ENCODE results near the gene PCYT2. TPM values are rescaled to one million over a fixed set of nuclear protein-coding genes. Genes with fewer than 3 reads are reported as not detected.

PCYT2 gene
- total RNA-seq, 3 donors from 2014 or later, result 36.0 to 59.4 (median 58.3) TPM

Other genes starting within 250 kb of the PCYT2 start
- gene OXLD1, start 244.8 kb downstream of the PCYT2 start, total RNA-seq, result 10 to 100 TPM; 26.3 to 27.5 (median 26.8) TPM
- gene CCDC137, start 244.7 kb downstream of the PCYT2 start, total RNA-seq, result 10 to 100 TPM; 15.5 to 19.6 (median 15.6) TPM
- gene ARL16, start 227.6 kb downstream of the PCYT2 start, total RNA-seq, result 10 to 100 TPM; 14.0 to 27.6 (median 26.1) TPM
- 100 to 1,000 TPM in 2 of 3 donors, 10 to 100 TPM in 1; 91.4 to 126 (median 102) TPM for gene HGS, start 227.4 kb downstream of the PCYT2 start, total RNA-seq
- gene MRPL12, start 208.0 kb downstream of the PCYT2 start, total RNA-seq, result 100 to 1,000 TPM in 2 of 3 donors, 10 to 100 TPM in 1; 69.0 to 109 (median 108) TPM
- gene SLC25A10, start 199.1 kb downstream of the PCYT2 start, total RNA-seq, result 10 to 100 TPM; 22.9 to 61.6 (median 57.6) TPM
- under 1 TPM; 0.22 to 0.98 (median 0.43) TPM for gene GCGR, start 107.2 kb downstream of the PCYT2 start, total RNA-seq
- 10 to 100 TPM; 21.2 to 80.2 (median 38.7) TPM for gene MCRIP1, start 78.1 kb downstream of the PCYT2 start, total RNA-seq
- gene PPP1R27, start 76.3 kb downstream of the PCYT2 start, total RNA-seq, result under 1 TPM in 2 of 3 donors, not detected in 1; 0.52 to 0.84 TPM
- gene P4HB, start 50.9 kb downstream of the PCYT2 start, total RNA-seq, result 100 to 1,000 TPM; 354 to 727 (median 491) TPM
- 100 to 1,000 TPM; 326 to 473 (median 442) TPM for gene ARHGDIA, start 40.1 kb downstream of the PCYT2 start, total RNA-seq
- gene ALYREF, start 19.8 kb downstream of the PCYT2 start, total RNA-seq, result 10 to 100 TPM; 38.1 to 88.7 (median 43.3) TPM
- 10 to 100 TPM; 78.2 to 97.1 (median 81.3) TPM for gene ANAPC11, start 19.7 kb downstream of the PCYT2 start, total RNA-seq
- gene NPB, start 9.2 kb downstream of the PCYT2 start, total RNA-seq, result under 1 TPM; 0.12 to 0.51 (median 0.26) TPM
- gene SIRT7, start 6.8 kb upstream of the PCYT2 start, total RNA-seq, result 10 to 100 TPM; 50.1 to 83.5 (median 73.7) TPM
- gene MAFG, start 16.3 kb upstream of the PCYT2 start, total RNA-seq, result 10 to 100 TPM; 17.4 to 34.0 (median 21.1) TPM
- 10 to 100 TPM; 14.7 to 35.0 (median 28.2) TPM for gene PYCR1, start 25.9 kb upstream of the PCYT2 start, total RNA-seq
- gene MYADML2, start 35.8 kb upstream of the PCYT2 start, total RNA-seq, result under 1 TPM in 1 of 3 donors, not detected in 2; 0.13 TPM
- under 1 TPM in 1 of 3 donors, not detected in 2; 0.13 TPM for gene NOTUM, start 49.8 kb upstream of the PCYT2 start, total RNA-seq
- 10 to 100 TPM; 33.1 to 35.2 (median 34.5) TPM for gene ASPSCR1, start 66.2 kb upstream of the PCYT2 start, total RNA-seq
- gene CENPX, start 111.5 kb upstream of the PCYT2 start, total RNA-seq, result 100 to 1,000 TPM in 1 of 3 donors, 10 to 100 TPM in 2; 76.3 to 114 (median 81.3) TPM
- gene LRRC45, start 111.9 kb upstream of the PCYT2 start, total RNA-seq, result 10 to 100 TPM; 18.9 to 20.0 (median 19.8) TPM
- 1 to 10 TPM; 3.4 to 6.2 (median 4.2) TPM for gene RAC3, start 120.3 kb upstream of the PCYT2 start, total RNA-seq
- 100 to 1,000 TPM in 2 of 3 donors, 10 to 100 TPM in 1; 84.9 to 151 (median 124) TPM for gene DCXR, start 126.3 kb upstream of the PCYT2 start, total RNA-seq
- 10 to 100 TPM; 30.7 to 37.9 (median 30.9) TPM for gene RFNG, start 140.4 kb upstream of the PCYT2 start, total RNA-seq
- 10 to 100 TPM; 73.6 to 81.6 (median 80.4) TPM for gene GPS1, start 140.5 kb upstream of the PCYT2 start, total RNA-seq
- gene DUS1L, start 154.4 kb upstream of the PCYT2 start, total RNA-seq, result 100 to 1,000 TPM in 2 of 3 donors, 10 to 100 TPM in 1; 99.8 to 143 (median 138) TPM
- gene FASN, start 186.8 kb upstream of the PCYT2 start, total RNA-seq, result 100 to 1,000 TPM in 2 of 3 donors, 10 to 100 TPM in 1; 87.2 to 115 (median 102) TPM

All from mucosa of descending colon (tissue), 3 donors.